GM21367 (cell line): ENCODE measurements around the gene TECR.

Source experiments
- ATAC-seq: cut with Tn5 transposase; IDR thresholded peaks from one replicate; pipeline ENCODE4 v1.9.1; 2021; ENCODE audit not compliant: unreplicated experiment

The TECR gene

DNA sequence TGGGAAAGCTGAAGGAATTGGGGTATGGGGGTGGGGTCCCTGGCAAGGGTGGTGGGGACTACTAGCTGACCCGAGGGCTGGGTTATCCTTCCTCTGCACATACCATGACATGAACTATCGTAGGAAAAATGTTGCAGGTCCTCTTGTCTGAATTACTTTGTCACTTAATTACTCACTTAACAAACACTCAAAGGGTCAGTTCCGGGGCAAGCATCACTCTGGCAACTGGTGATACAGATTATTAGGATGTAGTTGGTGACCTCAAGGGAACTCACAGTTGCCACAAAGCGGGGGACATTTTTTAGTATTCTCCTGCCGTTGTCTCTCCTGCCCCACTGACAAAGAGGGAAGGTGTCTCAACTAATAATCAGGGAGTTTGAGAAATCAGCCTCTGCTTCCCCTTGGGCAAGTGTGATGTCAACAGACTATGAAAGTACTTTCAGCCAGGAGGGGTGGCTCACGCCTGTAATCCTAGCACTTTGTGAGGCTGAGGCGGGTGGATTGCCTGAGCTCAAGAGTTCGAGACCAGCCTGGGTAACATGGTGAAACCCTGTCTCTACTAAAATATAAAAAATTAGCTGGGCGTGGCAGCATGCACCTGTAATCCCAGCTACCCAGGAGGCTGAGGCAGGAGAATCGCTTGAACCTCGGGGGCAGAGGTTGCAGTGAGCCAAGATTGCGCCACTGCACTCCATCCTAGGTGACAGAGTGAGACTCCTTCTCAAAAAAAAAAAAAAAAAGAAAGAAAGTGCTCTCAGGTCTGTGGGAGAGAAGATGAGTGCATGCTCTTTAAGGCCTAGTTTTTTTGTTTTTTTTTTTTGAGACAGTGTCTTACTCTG, 21.5 kb upstream of the TECR start:
- no peak for ATAC-seq

DNA sequence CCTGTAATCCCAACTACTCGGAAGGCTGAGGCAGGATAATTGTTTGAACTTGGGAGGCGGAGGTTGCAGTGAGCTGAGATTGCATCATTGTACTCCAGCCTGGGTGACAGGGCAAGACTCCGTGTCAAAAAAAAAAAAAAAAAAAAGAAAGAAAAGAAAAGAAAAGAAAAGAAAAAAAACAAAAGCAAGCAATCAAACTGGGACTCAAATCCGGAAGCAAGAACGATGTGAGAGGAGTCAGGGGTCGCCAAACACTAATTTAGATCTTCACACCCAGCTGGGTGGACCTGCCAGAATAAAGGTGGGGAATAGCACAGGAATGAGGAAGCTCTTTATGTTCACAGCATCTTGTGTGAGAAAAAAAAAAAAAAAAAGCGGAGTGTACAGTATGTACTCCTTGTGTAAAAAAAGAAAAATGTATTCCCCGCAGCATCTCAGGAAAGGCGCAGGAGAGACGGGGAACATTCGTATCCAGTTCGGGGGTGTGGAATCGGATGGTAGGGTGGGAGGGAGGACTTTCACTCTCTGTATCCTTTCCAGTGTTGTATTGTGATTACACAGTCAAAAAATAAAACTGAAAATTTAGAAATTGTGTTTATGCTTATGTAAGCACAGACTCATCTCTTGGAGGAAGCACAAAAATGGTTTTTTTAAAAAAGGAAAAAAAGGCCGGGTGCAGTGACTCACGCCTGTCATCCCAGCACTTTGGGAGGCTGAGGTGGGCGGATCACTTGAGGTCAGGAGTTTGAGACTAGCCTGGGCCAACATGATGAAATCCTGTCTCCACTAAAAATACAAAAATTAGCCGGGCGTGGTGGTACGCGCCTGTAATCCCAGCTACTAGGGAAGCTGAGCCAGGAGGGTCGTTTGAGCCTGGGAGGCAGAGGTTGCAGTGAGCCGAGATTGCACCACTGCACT, 18.8 kb upstream of the TECR start:
- ATAC-seq, result no peak

- ATAC-seq, result no peak
Observed at GRCh38 chr19:14511229-14511593, 18.2 kb upstream of the TECR start.

DNA sequence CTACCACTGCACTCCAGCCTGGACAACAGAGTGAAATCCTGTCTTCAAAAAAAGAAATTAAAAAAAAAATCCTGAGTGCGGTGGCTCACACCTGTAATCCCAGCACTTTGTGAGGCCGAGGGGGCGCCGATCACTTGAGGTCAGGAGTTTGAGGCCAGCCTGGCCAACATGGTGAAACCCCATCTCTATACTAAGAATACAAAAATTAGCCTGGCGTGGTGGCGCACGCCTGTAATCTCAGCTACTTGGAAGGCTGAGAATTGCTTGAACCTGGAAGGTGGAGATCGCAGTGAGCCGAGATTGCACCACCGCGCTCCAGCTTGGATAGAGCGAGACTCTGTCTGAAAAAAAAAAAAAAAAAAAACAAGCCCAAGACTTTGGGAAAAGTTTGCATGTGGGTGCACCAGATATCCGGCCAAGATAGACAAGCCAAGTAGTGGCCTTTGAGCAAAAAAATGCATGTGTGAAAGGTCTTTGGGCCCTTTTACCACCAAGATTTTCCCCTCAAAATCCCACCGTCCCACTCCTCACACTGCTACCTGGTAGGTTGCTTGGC, 16.9 kb upstream of the TECR start:
- ATAC-seq, result no peak

GRCh38 chr19:14514215-14514863, 15.1 kb upstream of the TECR start:
- no peak for ATAC-seq

GRCh38 chr19:14515501-14516047, 13.8 kb upstream of the TECR start:
- ATAC-seq, result no peak

- no peak for ATAC-seq
Observed at GRCh38 chr19:14516048-14516534, 13.3 kb upstream of the TECR start.

DNA sequence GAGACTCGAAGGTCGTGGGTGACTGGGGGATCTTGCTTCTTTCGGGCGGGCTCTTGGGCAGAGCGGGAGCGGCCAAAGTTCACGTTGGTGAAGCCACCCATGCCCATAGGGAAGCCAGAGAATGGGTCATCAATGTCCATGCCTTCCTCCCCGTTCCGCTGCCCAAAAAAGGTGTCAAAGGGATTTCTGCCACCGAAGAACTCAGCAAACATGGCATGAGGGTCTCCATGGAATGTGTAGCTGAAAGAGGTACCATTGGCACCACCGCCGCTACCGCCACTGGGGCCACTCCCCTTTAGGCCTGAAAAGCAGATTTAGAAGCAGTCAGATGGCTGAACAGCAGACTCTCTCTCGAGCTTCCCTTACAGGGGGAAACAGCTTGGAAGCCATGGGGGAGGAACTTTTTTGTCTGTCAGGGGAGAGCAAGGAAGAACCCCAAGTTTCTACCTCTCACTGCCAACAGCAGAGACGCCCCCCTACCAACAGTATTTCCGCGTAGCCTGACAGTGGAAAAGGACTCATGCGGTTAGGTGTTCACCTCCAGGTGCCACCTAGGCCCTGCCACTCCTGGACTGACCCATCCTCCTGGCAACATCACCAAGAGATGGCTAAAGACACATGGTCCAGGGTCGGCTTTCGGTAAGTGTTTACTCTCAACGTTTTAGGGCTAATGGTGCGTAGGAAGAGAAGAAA, 12.5 kb upstream of the TECR start:
- ATAC-seq, result no peak

- peak; percentile 0 for ATAC-seq
Observed at GRCh38 chr19:14517446-14517839, 12.0 kb upstream of the TECR start.

GRCh38 chr19:14517840-14518505, 11.4 kb upstream of the TECR start, which contains the start of gene DNAJB1:
DNAJB1 (minus strand) TSS chr19:14518397; CDS start chr19:14518349, 48 bp downstream.
- ATAC-seq, result peak; percentile 47

DNA sequence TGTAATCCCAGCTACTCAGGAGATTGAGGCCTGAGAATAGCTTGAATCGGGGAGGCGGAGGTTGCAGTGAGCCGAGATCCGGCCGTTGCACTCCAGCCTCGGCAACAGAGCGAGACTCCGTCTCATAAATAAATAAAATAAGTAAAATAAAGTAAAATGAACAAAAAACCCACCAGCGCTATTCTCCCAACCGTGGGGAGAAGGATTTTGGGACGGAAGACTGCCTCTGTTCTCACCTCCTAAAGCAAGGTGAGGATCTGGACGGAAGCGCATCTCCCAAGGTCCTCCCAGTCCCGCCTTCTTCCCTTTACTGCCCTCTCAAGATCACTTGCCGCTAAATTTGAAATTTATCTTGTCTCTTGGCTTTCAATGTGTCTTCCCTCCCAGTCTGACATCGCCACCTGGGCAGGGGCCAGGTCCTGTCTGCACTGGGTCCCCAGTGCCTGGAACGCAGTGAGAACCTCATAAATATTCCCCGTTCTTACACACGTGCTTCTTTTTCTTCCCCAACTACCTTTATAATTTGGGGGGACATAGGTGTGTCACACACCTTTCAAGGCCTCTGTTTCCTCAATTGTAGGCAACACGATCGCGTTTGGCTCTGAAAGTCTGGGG, 10.0 kb upstream of the TECR start:
- no peak for ATAC-seq

DNA sequence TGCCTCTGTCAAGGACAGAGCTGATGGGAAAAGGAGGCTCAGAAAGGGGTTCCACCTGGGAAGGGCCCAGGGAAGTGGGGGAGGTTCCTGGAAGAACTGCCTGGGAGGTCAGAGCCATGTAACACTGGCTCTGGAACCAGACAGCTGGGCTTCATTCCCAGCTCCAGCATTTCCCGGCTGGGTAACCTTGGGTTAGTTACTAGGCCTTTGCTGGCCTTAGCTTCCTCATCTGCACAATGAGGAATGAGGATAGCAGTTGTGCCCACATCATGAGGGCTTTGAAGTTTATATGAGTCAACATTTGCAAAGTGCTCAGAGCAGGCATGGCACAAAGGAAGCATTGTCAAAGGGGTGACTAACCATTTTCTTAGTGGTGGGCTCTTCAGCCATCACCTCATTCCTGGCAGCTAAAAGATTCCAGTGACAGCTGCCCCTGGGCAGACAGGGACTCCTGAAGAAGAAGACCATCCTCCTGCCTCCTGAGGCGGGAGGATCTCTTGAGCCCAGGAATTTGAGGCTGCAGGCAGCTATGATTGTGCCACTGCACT, 9.5 kb upstream of the TECR start:
- ATAC-seq, result no peak

DNA sequence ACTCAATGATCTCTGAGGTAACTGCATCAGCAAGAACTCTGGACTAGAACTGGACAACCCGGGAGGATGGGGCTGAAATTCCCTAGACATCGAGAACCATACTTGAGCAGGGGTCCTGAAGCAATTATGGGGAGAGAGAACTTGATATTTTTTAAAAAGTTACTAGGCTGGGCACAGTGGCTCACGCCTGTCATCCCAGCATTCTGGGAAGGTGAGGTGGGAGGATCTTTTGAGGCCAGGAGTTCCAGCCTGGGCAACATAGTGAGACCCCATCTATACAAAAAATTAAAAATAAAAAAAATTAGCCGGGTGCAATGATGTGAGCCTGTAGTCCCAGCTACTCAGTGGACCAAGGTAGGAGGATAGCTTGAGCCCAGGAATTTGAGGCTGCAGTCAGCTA, 8.9 kb upstream of the TECR start:
- ATAC-seq, result no peak

DNA sequence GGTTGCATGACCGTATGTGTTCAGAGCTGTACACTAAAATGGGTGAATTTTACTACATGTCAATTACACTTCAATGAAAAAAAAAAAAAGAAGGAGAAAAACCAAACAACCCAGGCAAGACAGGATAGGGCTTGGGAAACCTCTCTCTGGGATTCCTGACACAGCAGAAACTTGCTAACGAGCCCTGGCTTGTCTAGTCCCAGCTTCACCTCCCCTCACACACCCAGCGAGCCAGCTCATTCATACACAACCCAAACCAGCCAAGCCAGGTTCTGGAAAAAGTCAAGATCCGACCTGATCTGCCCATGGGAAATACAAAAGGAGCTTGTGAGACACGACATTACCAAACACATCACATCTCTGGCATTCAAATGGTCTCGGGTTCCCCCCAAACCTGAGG, 3.7 kb upstream of the TECR start:
- ATAC-seq, result no peak

GRCh38 chr19:14526423-14526822, 3.0 kb upstream of the TECR start:
- ATAC-seq, result no peak

DNA sequence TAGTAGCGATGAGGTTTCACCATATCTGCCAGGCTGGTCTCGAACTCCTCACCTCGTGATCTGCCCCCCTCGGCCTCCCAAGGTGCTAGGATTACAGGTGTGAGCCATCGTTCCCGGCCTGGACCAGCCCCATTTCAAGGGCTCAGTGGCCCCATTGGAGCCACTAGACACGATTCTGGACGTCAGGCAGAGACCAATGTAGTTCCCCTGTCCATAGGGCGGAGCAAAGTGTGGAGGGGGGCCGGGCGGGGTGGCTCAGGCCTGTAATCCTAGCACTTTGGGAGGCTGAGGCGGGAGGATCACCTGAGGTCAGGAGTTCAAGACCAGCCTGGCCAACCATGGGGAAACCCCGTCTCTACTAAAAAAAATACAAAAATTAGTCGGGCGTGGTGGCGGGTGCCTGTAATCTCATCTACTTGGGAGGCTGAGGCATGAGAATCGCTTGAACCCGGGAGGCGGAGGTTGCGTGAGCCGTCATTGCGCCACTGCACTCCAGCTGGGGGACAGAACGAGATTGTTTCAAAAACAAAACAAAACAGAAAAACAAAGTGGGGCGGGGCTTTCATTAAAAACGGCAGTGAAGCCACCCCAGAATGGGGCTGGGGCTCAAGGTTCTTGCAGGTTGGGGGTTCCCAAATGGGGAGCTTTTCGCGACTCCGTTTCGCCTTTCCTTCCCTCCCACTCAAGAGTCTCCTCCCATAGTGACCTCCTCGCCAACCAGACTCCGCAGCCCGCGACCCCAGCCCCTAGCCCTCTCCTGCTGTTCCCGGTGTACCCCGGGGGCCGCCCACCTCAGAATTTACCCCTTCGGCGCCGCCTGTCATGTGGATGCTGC, 758 bp upstream of the TECR start:
- ATAC-seq, result no peak

- ATAC-seq, result no peak
Observed at GRCh38 chr19:14530005-14530348, 583 bp downstream of the TECR start.

DNA sequence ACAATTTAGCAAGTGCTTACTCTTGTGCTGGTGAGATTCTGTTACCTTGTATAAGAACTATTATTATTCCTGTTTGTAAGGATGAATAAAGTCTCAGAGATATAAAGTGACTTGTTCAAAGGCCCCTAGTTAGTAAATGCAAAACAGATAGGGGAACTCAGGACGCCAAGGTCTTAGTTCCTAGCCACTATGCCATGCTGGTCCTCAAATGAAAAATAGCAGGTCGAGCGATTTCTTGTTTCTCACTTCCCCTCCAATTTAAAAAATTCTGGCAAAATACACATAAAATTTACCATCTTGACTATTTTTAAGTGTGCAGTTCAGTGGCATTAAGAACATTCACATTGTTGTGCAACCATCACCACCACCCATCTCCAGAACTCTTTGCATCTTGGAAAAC, 1.1 kb downstream of the TECR start:
- ATAC-seq, result no peak
